NCI-H1694 treated with DMSO at 0.1 percent for 48 hours (cell line): Measurements from ENCODE around the gene TOB1.

Experiments used
- DNase-seq: peaks from one replicate; lab custom pipeline; 2025; lab: John Stamatoyannopoulos, UW

Gene TOB1

DNA sequence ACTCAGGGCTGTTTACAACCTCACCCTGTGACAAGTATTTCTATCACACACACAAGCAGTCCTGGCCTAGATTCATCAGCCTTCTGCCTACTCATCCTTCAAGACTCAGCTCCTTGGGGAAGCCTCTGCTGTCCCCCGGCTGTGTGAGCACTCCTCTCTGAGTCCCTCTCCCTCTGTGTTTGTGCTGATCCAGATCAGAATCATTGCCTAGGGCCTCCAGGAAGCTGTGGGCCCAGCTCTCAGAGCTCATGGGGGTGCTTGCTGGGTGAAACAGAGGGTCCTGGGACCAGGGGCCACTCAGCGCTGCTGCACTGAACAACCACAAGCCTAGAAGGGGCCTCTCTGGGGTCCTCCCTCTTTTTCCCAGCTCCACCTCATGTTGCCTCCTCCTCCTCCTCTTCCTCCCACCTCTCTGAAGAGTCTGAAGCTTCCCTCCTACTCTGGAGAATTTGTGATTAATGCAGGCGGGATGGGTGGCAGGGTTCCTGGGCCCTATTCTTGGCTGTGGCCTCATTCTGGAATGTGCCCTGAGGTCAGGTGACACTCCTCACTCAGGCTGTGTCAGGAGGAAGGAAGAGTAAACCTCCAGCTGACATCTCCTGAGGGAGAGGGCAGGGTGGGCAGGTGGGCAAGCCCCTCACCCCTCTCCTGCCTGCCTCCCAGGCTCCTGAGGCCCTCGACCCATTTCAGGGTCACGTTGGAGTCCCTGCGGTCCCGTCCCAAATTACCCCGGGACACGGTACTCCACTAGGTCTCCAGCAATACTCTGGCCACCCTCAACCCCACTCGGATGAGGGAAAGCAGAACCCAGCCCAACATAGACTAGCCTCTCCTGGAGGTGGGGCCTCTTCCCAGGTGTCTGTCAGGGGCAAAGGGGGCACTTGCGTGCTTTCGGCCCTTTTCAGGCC is 20.7 kb downstream of the TOB1 start:
- DNase-seq = no peak

DNA sequence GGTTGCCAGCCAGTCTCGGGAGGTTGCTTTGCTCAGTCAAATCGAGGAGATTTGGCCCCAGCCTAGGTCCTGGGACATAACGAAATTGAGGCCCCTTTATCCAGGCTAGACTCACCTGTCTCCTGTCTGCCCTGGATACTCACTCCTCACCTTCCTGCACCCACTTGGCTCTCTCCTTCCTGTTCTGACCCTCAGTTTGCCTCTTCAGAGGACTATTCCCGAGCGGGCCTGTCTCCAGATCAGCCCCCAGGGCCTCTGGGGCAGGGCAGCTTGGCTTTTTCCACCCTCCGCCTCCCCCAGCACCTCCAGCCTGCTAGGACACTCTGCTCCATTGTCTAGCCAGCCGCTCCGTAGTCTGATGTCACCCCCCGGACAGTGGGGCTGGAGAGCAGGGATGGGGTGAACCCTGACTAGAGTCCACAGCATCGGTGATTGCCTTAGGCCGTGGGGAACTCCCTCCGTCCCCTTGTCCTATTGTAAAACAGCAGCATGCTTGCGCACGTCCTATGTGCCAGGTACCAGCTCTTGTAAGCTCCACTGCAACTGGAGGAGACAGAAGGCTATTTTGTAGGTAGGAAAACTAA is 21.9 kb downstream of the TOB1 start:
- no peak for DNase-seq

- DNase-seq = no peak
Measured at GRCh38 chr17:50843150-50843905, 22.8 kb downstream of the TOB1 start.

GRCh38 chr17:50842506-50843149 is 23.5 kb downstream of the TOB1 start:
- no peak for DNase-seq

GRCh38 chr17:50841949-50842354 is 24.2 kb downstream of the TOB1 start:
- peak; percentile 88 for DNase-seq

GRCh38 chr17:50841277-50841948 is 24.7 kb downstream of the TOB1 start:
- no peak for DNase-seq

GRCh38 chr17:50840311-50840851 is 25.8 kb downstream of the TOB1 start:
- DNase-seq = no peak

DNA sequence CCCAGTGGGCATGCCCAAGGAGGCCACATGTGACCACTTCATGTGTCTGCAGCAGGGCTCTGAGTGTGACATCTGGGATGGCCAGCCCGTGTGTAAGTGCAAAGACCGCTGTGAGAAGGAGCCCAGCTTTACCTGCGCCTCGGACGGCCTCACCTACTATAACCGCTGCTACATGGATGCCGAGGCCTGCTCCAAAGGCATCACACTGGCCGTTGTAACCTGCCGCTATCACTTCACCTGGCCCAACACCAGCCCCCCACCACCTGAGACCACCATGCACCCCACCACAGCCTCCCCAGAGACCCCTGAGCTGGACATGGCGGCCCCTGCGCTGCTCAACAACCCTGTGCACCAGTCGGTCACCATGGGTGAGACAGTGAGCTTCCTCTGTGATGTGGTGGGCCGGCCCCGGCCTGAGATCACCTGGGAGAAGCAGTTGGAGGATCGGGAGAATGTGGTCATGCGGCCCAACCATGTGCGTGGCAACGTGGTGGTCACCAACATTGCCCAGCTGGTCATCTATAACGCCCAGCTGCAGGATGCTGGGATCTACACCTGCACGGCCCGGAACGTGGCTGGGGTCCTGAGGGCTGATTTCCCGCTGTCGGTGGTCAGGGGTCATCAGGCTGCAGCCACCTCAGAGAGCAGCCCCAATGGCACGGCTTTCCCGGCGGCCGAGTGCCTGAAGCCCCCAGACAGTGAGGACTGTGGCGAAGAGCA is 26.4 kb downstream of the TOB1 start:
- DNase-seq = no peak

DNA sequence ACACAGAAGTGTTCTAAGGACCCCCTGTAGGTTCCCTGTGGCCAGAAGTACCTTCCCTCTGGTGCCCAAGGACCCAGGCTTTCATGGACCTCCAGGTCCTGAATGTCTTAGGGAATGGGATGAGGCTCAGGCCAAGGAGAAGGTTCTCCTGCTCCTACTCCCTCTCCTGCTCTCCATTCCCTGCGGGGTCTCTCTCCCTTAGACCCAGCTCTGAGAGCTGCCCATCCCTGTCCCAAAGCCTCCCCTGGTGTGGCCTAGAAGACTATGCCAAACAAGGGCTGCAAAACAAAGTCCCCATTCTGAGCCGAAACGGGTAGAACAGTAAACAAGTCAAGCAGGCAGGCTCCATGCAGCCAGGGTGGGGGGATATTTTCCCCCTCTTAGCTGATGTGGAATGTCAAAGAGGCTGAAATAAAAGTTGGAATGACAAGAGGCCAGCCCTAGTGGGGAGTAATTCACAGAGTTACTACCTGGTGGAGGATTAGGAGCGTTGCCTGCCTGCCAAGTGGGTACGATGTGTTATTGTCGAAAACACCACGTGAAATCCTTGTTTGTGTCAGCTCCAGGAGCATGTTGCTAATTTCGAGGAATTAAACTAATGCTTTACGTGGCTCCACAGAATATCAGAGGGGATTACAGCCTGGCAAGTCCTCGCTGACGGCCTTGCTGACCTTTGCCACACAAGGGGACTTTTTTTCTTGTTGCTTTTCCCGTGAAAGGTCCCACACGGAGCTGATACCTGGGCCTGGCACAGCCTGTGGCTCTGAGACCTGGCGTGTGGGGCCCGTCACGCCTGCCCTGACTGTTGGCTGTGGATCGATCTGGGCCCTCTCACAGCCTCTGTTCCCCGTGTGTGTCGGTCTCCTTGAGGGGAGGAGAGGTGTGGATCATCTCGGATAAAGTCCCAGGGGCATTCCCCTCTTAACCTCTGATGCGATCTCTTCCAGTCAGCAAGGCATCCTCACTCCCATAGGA is 27.9 kb downstream of the TOB1 start:
- no peak for DNase-seq

DNA sequence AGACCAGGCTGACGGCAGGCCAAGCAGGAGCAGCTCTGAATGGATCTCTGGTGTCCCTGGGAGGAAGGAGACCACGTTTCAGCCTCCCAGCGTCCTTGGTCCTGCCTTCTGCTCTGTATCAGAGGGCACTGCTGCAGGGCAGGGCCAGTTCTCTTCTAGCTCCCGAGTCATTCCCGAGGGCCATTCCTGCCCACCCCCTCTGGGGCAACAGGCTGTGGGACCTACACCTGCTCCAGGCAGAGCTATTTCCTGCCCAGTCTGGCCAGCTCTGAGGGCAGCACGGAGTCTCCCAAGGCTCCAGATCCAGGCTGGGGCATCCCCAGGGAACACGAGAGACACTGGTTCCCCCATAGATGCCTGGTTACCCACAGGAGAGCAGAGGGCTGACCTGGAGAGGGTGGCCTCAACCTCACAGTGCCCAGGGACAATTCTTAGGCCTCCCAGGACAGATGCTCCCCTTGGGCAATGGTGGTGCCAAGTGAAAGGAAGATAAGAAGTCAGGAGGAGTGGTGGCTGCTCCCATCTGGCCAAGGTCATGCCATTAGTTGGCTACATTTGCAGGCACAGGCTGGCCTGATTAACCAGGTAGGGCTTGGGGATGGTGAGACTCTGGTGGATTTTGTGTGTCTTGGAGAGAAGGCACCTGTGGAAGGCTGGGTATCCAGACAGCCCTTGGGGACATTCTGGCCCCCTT is 28.7 kb downstream of the TOB1 start:
- DNase-seq = no peak

DNA sequence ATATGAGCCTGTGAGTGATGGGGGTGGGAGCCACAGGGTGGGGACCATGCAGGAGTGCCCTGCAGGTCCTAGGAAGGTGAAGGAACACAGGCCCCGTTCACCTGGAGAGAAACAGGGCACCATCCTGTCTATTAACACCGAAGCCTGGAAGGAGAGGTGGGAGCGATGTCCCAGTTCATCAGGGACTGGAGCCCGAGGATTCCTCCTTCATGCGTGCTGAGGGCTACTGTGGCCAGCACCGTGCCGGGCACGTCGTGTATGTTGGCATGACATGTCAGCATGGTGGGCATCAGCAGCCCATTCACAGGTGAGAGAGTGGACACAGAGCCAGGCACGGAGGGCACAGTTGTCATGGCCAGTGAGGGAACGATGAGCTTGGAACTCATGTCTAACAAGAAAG is 29.3 kb downstream of the TOB1 start:
- DNase-seq = no peak

GRCh38 chr17:50835301-50836234 is 30.6 kb downstream of the TOB1 start, which contains the start of gene WFIKKN2:
TSS of gene WFIKKN2 (plus strand) at chr17:50835586. CDS start at chr17:50835938, 352 bp downstream.
- DNase-seq = peak; percentile 58

DNA sequence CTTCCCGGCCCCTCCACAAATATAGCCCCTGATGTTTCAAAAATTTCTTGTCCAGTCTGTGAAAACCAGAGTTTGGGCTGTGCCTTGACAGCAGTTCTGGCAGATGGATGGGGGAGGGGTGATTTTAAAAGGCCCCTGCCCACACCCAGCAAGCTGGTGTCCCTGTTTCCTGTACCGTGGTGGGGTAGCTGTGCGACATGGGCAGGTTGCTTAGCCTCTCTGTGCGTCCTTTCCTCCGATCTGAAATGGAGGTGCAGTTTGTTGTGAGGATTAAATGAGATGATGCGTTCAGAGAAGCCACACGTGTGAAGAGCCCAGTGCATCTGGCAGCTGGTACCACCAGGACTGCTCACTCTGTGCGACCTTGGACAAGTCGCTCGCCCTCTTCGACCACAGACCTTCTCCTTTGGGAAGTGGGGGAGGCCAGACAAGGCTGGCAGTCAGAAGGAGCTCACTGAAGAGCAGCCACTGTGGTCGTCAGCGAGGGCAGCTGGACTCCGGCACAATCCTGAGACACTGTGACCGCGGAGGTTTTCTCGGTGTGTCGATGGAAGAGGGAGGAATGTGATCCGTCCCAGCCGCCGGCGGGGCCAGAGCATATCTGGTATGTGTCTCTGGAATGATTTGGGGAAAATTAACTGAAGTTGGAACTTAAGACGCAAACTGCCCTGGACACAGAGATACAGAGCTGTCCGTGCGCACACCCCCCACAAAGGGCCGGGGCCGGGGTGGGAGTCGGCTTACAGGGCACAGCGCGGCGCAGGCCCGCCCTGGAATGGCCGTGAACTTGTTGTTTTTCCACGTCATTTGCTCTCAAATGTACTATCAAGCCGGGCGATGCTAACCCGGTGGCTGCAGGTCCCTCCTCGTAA is 31.5 kb downstream of the TOB1 start:
- peak; percentile 82 for DNase-seq

DNA sequence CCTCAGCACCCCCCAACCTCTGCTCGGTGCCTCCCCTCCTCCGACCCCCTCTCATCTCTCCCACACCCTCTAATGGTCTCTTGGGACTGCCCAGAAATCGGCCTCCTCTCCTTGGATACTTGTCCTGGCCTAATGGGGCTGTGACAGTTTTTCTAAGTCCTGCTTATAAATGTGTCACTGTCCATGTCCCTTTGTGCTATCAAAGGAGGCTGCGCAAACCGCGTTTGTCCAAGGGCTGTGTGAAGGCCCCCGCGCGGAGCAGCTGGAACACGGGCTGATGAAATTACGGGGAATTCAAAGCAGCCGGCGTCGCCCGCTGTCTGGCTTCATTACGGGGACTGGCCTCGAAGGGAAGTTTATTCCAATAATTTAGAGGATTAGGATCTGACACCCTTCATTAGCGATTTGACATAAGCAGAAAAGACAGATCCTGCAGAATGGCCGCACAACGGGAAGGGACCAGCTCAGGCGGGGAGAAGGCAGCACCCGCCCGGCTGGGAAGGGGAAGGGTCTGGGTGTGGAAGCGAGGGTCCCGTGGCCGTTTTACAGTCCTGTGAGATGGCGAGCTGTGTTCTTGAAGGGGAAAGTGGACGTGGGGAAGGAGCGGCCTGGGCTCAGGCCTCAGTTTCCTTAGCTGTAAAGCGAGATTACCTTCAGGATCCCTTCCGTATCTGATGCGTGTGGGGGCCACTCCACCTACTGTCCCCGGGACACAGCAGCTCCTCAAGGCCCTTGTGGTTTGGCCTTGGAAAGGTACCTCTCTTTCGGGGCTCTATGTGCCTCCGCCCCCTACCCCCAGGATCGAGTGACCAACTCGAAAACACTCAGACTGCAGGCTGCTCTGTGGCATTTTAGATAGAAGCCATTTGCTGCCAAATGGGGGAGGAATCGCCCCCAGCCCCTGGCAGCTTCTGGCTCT is 32.4 kb downstream of the TOB1 start:
- peak; percentile 31 for DNase-seq

GRCh38 chr17:50832864-50833381 is 33.2 kb downstream of the TOB1 start:
- DNase-seq = no peak
